ENCODE measurements around the gene PEX10. TPM values are rescaled to one million over a fixed set of nuclear protein-coding genes. Genes with fewer than 3 reads are reported as not detected.

The PEX10 gene
- total RNA-seq, 1 experiment from 2014 or later: 27.6 TPM

- H3K27ac ChIP-seq (ENCODE audit: low read depth, low read length, poor library complexity, severe bottlenecking): no peak overlapping the region
- peaks cover 16% of the 10 kb centered on the region for H3K4me1 ChIP-seq (ENCODE audit: insufficient read depth, low read length, poor library complexity, severe bottlenecking)
- H3K9me3 ChIP-seq (ENCODE audit: low read depth, low read length, poor library complexity, severe bottlenecking): no peaks in the 10 kb centered on the region
- H3K4me3 ChIP-seq (ENCODE audit: low read depth, low read length, poor library complexity, severe bottlenecking): no peak overlapping the region
- intact Hi-C loops (cut with micrococcal nuclease; ENCODE audit: unreplicated experiment): no loop called here
- POLR2A ChIA-PET (ENCODE audit: low non-redundant PET): no interaction called here
- H3K36me3 ChIP-seq (ENCODE audit: insufficient read depth, low read length, poor library complexity, severe bottlenecking): peaks cover 52% of the 10 kb centered on the region
- DNase-seq (ENCODE audit: low spot score): no peak
- no peak for TF ChIP-seq EZH2 (IDR thresholded peaks at IDR 0.05; ENCODE audit: borderline replicate concordance, low read depth, low read length, poor library complexity, severe bottlenecking)
- TF ChIP-seq CTCF (conservative IDR thresholded peaks at IDR 0.05; ENCODE audit: low read depth, low read length): no peak
- no TSS peak for BruUV-seq (replicated peaks)
- CTCF ChIA-PET: no interaction called here
- H3K27me3 ChIP-seq (replicated peaks; ENCODE audit: insufficient read depth, low read depth, low read length, poor library complexity): no peaks in the 10 kb centered on the region
These were observed 18.1 kb downstream of the PEX10 start for GRCh38 chr1:2394220-2394619.

DNA sequence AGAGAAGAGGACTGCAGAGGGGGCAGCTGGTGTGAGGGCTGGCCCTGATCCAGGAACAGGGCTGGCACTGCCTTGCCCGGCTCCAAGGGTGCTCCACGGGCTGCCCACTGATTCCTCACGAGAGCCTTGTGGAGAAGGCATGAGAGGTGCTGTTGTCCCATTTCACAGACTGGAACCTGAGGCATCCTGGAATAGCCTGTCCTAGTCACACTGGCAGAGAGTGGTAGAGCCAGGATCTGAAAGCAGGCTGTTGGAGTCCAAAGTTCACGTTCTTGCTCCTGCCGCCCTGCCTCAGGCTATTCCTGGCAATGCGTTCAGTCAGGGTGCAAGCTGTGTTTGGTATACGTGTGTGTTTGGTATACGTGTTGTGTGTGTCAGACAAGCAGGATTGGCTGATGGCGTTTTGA, 18.9 kb downstream of the PEX10 start:
- TF ChIP-seq EZH2 (IDR thresholded peaks at IDR 0.05; ENCODE audit: borderline replicate concordance, low read depth, low read length, poor library complexity, severe bottlenecking): no peak
- no peak for TF ChIP-seq CTCF (conservative IDR thresholded peaks at IDR 0.05; ENCODE audit: low read depth, low read length)

GRCh38 chr1:2392686-2393085, 19.7 kb downstream of the PEX10 start:
- H3K27ac ChIP-seq (ENCODE audit: low read depth, low read length, poor library complexity, severe bottlenecking): peak overlapping the region; percentile 84
- intact Hi-C loops (cut with micrococcal nuclease; ENCODE audit: unreplicated experiment): no loop called here
- no peaks in the 10 kb centered on the region for H3K9me3 ChIP-seq (ENCODE audit: low read depth, low read length, poor library complexity, severe bottlenecking)
- DNase-seq (ENCODE audit: low spot score): no peak
- peaks cover 45% of the 10 kb centered on the region for H3K36me3 ChIP-seq (ENCODE audit: insufficient read depth, low read length, poor library complexity, severe bottlenecking)
- no TSS peak for BruUV-seq (replicated peaks)
- H3K4me1 ChIP-seq (ENCODE audit: insufficient read depth, low read length, poor library complexity, severe bottlenecking): peaks cover 16% of the 10 kb centered on the region
- TF ChIP-seq EZH2 (IDR thresholded peaks at IDR 0.05; ENCODE audit: borderline replicate concordance, low read depth, low read length, poor library complexity, severe bottlenecking) (no peak), CTCF (conservative IDR thresholded peaks at IDR 0.05; ENCODE audit: low read depth, low read length) (no peak)
- H3K4me3 ChIP-seq (ENCODE audit: low read depth, low read length, poor library complexity, severe bottlenecking): peak overlapping the region; percentile 74
- ChIA-PET CTCF (no interaction called here), POLR2A (ENCODE audit: low non-redundant PET) (no interaction called here)
- H3K27me3 ChIP-seq (replicated peaks; ENCODE audit: insufficient read depth, low read depth, low read length, poor library complexity): no peaks in the 10 kb centered on the region

More for the DNA sequence above, 18.9 kb downstream of the PEX10 start:
- no TSS peak for BruUV-seq (replicated peaks)
- peaks cover 45% of the 10 kb centered on the region for H3K36me3 ChIP-seq (ENCODE audit: insufficient read depth, low read length, poor library complexity, severe bottlenecking)
- no peak for DNase-seq (ENCODE audit: low spot score)
- H3K27ac ChIP-seq (ENCODE audit: low read depth, low read length, poor library complexity, severe bottlenecking): no peak overlapping the region
- peak overlapping the region; percentile 74 for H3K4me3 ChIP-seq (ENCODE audit: low read depth, low read length, poor library complexity, severe bottlenecking)
- CTCF ChIA-PET: no interaction called here
- H3K4me1 ChIP-seq (ENCODE audit: insufficient read depth, low read length, poor library complexity, severe bottlenecking): peaks cover 16% of the 10 kb centered on the region
- POLR2A ChIA-PET (ENCODE audit: low non-redundant PET): no interaction called here
- intact Hi-C loops (cut with micrococcal nuclease; ENCODE audit: unreplicated experiment): no loop called here
- no peaks in the 10 kb centered on the region for H3K9me3 ChIP-seq (ENCODE audit: low read depth, low read length, poor library complexity, severe bottlenecking)
- no peaks in the 10 kb centered on the region for H3K27me3 ChIP-seq (replicated peaks; ENCODE audit: insufficient read depth, low read depth, low read length, poor library complexity)

All from A673 (cell line).